ENCODE results near the gene SNX8. TPM values are rescaled to one million over a fixed set of nuclear protein-coding genes. Genes with fewer than 3 reads are reported as not detected.

The SNX8 gene
- total and polyA plus RNA-seq, 8 donors = 7.1 to 16.1 (median 11.7) TPM

DNA sequence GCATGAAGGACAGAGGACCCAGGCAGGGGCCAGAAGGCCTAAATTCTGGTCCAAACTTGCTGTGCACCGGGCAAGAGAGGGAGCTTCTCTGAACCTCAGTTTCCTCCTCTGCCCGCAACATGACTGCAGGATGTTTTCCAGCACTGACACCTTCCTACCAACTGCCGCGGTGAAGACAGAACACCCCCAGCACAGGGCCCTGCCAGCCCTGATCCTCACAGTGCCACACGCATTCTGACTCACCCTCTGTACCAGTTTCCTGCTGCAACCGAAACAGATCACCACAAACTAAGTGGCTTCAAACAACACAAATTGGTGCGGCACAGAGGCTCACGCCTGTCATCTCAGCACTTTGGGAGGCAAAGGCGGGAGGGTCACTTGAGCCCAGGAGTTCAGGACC is 99.6 kb downstream of the SNX8 start:
- ATAC-seq = no peak
- H3K4me3 ChIP-seq = no peak overlapping the region
- intact Hi-C loops (cut with DNase I) = loop anchor here in 2 of 3 donors (10.0 kb wide), 2 partner anchors 550 to 630 kb away; no protein-coding TSS in a partner anchor
- H3K9me3 ChIP-seq = no peaks in the 10 kb centered on the region
- H3K36me3 ChIP-seq = peaks cover 0 to 17% (median 3%) of the 10 kb centered on the region in 3 donors
- no peak for FAIRE-seq
- H3K27ac ChIP-seq = no peak overlapping the region
- DNase-seq = peak in 1 of 6 donors; percentile 11
- WGBS, 2 donors = 91 to 98% methylated on average over 9 of the region's 9 CpGs
- no peaks in the 10 kb centered on the region for H3K4me1 ChIP-seq
- TF ChIP-seq, protein P1, sequence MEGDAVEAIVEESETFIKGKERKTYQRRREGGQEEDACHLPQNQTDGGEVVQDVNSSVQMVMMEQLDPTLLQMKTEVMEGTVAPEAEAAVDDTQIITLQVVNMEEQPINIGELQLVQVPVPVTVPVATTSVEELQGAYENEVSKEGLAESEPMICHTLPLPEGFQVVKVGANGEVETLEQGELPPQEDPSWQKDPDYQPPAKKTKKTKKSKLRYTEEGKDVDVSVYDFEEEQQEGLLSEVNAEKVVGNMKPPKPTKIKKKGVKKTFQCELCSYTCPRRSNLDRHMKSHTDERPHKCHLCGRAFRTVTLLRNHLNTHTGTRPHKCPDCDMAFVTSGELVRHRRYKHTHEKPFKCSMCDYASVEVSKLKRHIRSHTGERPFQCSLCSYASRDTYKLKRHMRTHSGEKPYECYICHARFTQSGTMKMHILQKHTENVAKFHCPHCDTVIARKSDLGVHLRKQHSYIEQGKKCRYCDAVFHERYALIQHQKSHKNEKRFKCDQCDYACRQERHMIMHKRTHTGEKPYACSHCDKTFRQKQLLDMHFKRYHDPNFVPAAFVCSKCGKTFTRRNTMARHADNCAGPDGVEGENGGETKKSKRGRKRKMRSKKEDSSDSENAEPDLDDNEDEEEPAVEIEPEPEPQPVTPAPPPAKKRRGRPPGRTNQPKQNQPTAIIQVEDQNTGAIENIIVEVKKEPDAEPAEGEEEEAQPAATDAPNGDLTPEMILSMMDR (IDR thresholded peaks at IDR 0.05) = no peak
- no peaks in the 10 kb centered on the region for H3K27me3 ChIP-seq

DNA sequence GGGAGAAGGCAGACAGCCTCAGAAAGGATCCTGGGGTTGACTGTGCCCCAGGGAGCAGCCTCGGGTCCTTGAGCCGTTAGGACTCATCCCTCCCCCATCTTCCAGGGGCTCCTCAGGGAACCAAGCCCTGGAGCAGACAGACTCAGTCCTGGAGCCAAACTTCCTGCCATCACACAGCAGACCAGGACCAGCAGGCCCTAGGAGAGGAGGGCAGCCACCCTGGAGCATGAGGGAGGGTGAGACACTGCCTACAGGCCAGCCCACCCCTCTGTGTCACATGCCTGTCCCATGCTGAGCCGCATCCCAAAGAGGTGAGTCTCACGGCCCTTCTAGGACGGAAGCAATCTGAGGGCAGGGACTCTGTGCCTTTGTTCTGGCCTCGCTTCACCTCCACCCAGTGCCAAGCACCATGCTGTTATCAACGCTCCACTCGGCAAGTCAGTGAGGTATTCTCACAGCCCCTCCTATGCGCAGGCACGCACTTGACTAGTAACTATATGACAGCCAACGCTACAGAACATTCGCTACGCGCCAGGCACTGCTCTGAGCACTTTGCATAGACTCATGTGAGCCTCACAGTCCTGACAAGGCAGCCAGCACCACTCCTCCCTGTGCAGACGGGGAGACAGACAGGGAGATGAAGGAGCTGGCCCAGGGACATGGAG is 100.6 kb downstream of the SNX8 start:
- no peaks in the 10 kb centered on the region for H3K27me3 ChIP-seq
- peak in 1 of 6 donors; percentile 27 for DNase-seq
- H3K9me3 ChIP-seq = no peaks in the 10 kb centered on the region
- FAIRE-seq = no peak
- no peak for ATAC-seq
- no peak overlapping the region for H3K4me3 ChIP-seq
- H3K4me1 ChIP-seq = no peaks in the 10 kb centered on the region
- H3K36me3 ChIP-seq = peaks cover 0 to 17% (median 3%) of the 10 kb centered on the region in 3 donors
- 94% methylated on average over 15 of the region's 15 CpGs for WGBS, 2 donors
- TF ChIP-seq, protein P1 (IDR thresholded peaks at IDR 0.05) = no peak
- intact Hi-C loops (cut with DNase I) = loop anchor here in 2 of 3 donors (10.0 kb wide), 2 partner anchors 549 to 629 kb away; no protein-coding TSS in a partner anchor
- H3K27ac ChIP-seq = no peak overlapping the region

DNA sequence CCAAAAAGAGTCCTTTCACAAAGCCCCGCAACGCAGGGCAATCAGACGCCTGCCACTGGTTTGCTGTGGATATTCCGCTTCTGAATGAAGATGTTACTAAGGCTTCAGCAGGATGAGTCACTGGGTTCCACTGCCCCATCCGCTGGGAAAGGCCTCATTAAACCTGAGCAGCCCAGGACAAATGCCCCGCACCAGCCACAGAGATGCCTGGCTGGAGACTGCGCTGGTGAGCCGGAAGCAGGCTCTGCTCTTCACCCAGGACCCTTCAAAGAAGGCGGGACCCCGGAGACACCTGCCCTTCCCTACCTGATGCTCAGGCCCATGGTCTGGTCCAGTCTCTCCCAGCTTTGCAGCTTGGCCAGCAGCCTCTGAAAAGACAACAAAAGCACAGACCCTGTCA is 101.3 kb downstream of the SNX8 start:
- FAIRE-seq = no peak
- DNase-seq = peak in 1 of 6 donors; percentile 25
- Histone ChIP-seq H3K27ac (no peak overlapping the region), H3K4me3 (no peak overlapping the region), H3K4me1 (no peaks in the 10 kb centered on the region), H3K9me3 (no peaks in the 10 kb centered on the region), H3K36me3 (peaks cover 0 to 17% (median 3%) of the 10 kb centered on the region in 3 donors), H3K27me3 (no peaks in the 10 kb centered on the region)
- 97 to 99% methylated on average over 10 of the region's 10 CpGs for WGBS, 2 donors
- intact Hi-C loops (cut with DNase I) = loop anchor here in 2 of 3 donors (10.0 kb wide), 2 partner anchors 548 to 628 kb away; no protein-coding TSS in a partner anchor
- no peak for ATAC-seq
- TF ChIP-seq, protein P1 (IDR thresholded peaks at IDR 0.05) = no peak

DNA sequence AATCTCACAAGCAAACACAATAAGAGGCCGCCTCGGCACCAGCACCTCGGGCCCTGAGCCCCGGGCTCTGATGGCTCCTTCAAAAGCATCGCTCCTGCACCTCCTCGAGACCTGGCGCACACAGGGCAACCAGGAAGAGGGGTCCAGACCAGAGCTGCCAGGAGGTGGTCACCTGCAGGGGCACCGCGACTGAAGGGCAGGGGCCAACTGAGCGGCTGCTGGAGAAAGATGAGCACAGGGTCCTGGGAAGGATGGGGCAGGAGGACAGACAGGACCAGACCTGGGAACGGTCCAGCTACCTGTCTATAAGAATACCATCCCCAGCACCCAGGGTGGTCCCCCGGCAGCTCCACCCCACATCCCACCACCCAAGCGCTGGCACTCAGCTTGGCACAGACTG is 102.3 kb downstream of the SNX8 start:
- FAIRE-seq = no peak
- intact Hi-C loops (cut with DNase I) = loop anchor here in 2 of 3 donors (10.0 kb wide), 2 partner anchors 547 to 627 kb away; no protein-coding TSS in a partner anchor
- peaks cover 0 to 11% (median 3%) of the 10 kb centered on the region in 3 donors for H3K36me3 ChIP-seq

More for the DNA sequence above, 102.3 kb downstream of the SNX8 start:
- no peak overlapping the region for H3K27ac ChIP-seq
- H3K4me3 ChIP-seq = no peak overlapping the region
- no peaks in the 10 kb centered on the region for H3K27me3 ChIP-seq
- no peaks in the 10 kb centered on the region for H3K9me3 ChIP-seq
- no peaks in the 10 kb centered on the region for H3K4me1 ChIP-seq
- ATAC-seq = no peak
- DNase-seq = peak in 1 of 6 donors; percentile 53
- TF ChIP-seq, protein P1 (IDR thresholded peaks at IDR 0.05) = no peak
- 93 to 95% methylated on average over 13 of the region's 13 CpGs for WGBS, 2 donors
